ENCODE data around the gene CCR6.

- TF ChIP-seq POLR2AphosphoS5 (IDR thresholded peaks at IDR 0.05; ENCODE audit: low read depth, low read length), result no peak
- TF ChIP-seq CTCF (IDR thresholded peaks at IDR 0.05), result no peak
These were observed 23.2 kb upstream of the CCR6 start for GRCh38 chr6:167099707-167100106.
